VCaP (cell line): ENCODE results near the gene CMPK1.

Experiments
- H3K27ac ChIP-seq: fragments of 450-650 bp; 2 replicates; pipeline ENCODE4 v1.5.1; 2017
- TF ChIP-seq, protein P1 (sequence below): fragments of 450-650 bp; conservative IDR thresholded peaks from 2 replicates; pipeline ENCODE4 v1.5.1; 2017; ENCODE audit warnings: mild to moderate bottlenecking, moderate library complexity

CMPK1 gene

GRCh38 chr1:47340227-47340626 lies 6.6 kb downstream of the CMPK1 start:
- H3K27ac ChIP-seq: no peak overlapping the region
- TF ChIP-seq, protein P1, sequence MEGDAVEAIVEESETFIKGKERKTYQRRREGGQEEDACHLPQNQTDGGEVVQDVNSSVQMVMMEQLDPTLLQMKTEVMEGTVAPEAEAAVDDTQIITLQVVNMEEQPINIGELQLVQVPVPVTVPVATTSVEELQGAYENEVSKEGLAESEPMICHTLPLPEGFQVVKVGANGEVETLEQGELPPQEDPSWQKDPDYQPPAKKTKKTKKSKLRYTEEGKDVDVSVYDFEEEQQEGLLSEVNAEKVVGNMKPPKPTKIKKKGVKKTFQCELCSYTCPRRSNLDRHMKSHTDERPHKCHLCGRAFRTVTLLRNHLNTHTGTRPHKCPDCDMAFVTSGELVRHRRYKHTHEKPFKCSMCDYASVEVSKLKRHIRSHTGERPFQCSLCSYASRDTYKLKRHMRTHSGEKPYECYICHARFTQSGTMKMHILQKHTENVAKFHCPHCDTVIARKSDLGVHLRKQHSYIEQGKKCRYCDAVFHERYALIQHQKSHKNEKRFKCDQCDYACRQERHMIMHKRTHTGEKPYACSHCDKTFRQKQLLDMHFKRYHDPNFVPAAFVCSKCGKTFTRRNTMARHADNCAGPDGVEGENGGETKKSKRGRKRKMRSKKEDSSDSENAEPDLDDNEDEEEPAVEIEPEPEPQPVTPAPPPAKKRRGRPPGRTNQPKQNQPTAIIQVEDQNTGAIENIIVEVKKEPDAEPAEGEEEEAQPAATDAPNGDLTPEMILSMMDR: no peak

DNA sequence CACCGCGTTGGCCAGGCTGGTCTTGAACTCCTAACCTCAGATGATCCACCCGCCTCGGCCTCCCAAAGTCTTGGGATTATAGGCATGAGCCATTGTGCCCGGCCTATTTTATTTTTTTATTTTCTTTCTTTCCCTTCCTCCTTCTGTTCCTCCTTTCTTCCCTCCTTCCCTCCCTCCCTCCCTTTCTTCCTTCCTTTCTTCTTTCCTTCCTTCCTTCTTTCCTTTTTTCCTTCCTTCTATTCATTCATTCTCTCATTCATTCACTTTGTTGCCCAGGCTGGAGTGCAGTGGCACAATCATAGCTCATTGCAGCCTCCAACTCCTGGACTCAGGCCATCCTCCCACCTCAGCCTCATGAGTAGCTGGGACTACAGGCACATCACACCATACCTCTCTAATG lies 13.4 kb downstream of the CMPK1 start:
- peak overlapping the region; percentile 68 for H3K27ac ChIP-seq

DNA sequence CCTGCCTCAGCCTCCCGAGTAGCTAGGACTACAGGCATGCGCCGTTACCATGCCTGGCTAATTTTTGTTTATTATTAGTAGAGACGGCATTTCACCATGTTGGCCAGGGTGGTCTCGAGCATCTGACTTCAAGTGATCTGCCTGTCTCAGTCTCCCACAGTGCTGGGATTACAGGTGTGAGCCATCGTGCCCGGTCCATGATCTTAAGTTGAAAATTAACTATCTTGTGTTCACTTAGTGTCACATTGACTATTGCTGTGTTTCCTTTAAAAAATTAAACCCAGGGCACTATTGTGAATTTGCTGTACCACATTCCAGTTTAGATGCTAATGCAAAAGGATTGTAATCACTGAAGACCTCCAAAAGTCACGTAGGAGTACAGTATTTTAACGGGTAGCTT lies 14.1 kb downstream of the CMPK1 start:
- peak overlapping the region; percentile 68 for H3K27ac ChIP-seq
- TF ChIP-seq, protein P1: no peak

DNA sequence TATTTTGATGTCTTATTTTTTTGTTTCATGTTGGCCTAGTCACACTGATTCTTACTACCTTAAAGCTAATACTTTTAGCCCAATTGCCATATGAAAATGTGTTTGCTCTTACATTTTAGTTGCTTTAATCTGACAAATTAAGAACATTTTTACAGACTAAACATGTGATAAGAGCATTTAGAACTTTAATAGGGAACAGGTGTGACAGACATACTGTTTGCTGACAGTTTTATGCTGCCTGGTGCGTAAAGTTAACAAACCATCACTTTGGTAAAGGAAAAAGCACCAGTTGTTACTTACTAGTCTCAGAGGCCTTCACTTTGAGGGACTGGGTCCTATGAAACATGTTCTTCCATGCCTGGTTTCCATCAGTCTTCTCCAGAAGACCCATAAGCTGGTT lies 14.7 kb downstream of the CMPK1 start:
- TF ChIP-seq, protein P1: no peak
- peak overlapping the region; percentile 68 for H3K27ac ChIP-seq

DNA sequence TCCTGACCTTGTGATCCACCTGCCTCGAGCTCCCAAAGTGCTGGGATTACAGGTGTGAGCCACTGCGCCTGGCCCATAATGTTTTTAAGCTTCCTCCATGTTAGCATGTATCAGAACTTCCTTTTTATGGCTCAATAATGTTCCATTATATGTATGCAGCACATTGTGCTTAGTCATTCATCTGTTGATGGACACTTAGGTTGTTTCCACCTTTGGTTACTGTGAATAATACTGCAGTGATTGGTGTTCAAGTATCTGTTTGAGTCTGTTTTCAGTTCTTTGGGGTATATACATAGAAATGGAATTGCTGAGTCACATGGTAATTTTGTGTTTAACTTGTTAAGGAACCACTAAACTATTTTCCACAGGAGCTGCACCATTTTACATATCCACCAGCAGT lies 17.7 kb downstream of the CMPK1 start:
- H3K27ac ChIP-seq: no peak overlapping the region
- TF ChIP-seq, protein P1: no peak

GRCh38 chr1:47361380-47361779 lies 27.8 kb downstream of the CMPK1 start:
- H3K27ac ChIP-seq: no peak overlapping the region
- TF ChIP-seq, protein P1: no peak

- TF ChIP-seq, protein P1: no peak
- H3K27ac ChIP-seq: no peak overlapping the region
These were observed 29.2 kb downstream of the CMPK1 start for GRCh38 chr1:47362828-47363227.

GRCh38 chr1:47367651-47368050 lies 34.1 kb downstream of the CMPK1 start:
- H3K27ac ChIP-seq: no peak overlapping the region
- TF ChIP-seq, protein P1: no peak
